HEK293 (cell line): Measurements from ENCODE around the gene RAB11FIP5.
A peak's percentile ranks its signal among the peaks of the same experiment; 100 is the strongest.

ENCODE experiments used
- FEZF1 ChIP-seq: fragments of 450-650 bp; formaldehyde crosslinking; IDR thresholded peaks from 2 replicates; pipeline ENCODE4 v1.5.1; 2016; ENCODE audit warnings: missing biosample characterization, missing genetic modification characterization
- HOXD13 ChIP-seq: sonication (generic); formaldehyde crosslinking; IDR thresholded peaks from 2 replicates; pipeline ENCODE4 v1.8.0; 2022; ENCODE audit warnings: missing genetic modification reagents, borderline replicate concordance
- KLF7 ChIP-seq: fragments of 450-650 bp; formaldehyde crosslinking; IDR thresholded peaks from 2 replicates; pipeline ENCODE4 v1.5.1; 2016; ENCODE audit warnings: missing biosample characterization, missing genetic modification characterization, borderline replicate concordance
- SP3 ChIP-seq: fragments of 450-650 bp; formaldehyde crosslinking; IDR thresholded peaks from 2 replicates; pipeline ENCODE4 v1.5.1; 2016; ENCODE audit warnings: missing biosample characterization, missing genetic modification characterization
- ZBTB17 ChIP-seq: fragments of 450-650 bp; formaldehyde crosslinking; IDR thresholded peaks from 2 replicates; pipeline ENCODE4 v1.5.1; 2016; ENCODE audit warnings: missing biosample characterization, missing genetic modification characterization
- ZBTB20 ChIP-seq: fragments of 450-650 bp; formaldehyde crosslinking; IDR thresholded peaks from 2 replicates; pipeline ENCODE4 v1.5.1; 2016; ENCODE audit warnings: missing biosample characterization, missing genetic modification characterization
- ZBTB21 ChIP-seq: fragments of 450-650 bp; formaldehyde crosslinking; IDR thresholded peaks from 2 replicates; pipeline ENCODE4 v1.5.1; 2017; ENCODE audit warnings: missing biosample characterization, missing genetic modification characterization
- ZNF146 ChIP-seq: fragments of 450-650 bp; formaldehyde crosslinking; IDR thresholded peaks from 2 replicates; pipeline ENCODE4 v1.5.1; 2016; ENCODE audit warnings: missing biosample characterization, missing genetic modification characterization
- ZNF155 ChIP-seq: fragments of 450-650 bp; formaldehyde crosslinking; IDR thresholded peaks from 2 replicates; pipeline ENCODE4 v1.5.1; 2016; ENCODE audit warnings: missing biosample characterization, missing genetic modification characterization
- ZNF16 ChIP-seq: fragments of 450-650 bp; formaldehyde crosslinking; IDR thresholded peaks from 2 replicates; pipeline ENCODE4 v1.5.1; 2016; ENCODE audit warnings: low read depth, missing biosample characterization, missing genetic modification characterization
- ZNF202 ChIP-seq: fragments of 450-650 bp; formaldehyde crosslinking; IDR thresholded peaks from 2 replicates; pipeline ENCODE4 v1.5.1; 2016; ENCODE audit warnings: missing biosample characterization, missing genetic modification characterization, borderline replicate concordance
- ZNF248 ChIP-seq: fragments of 450-650 bp; formaldehyde crosslinking; IDR thresholded peaks from 2 replicates; pipeline ENCODE4 v1.5.1; 2017; ENCODE audit warnings: missing biosample characterization, missing genetic modification characterization
- ZNF335 ChIP-seq: fragments of 450-650 bp; formaldehyde crosslinking; conservative IDR thresholded peaks from 2 replicates; pipeline ENCODE4 v1.5.1; 2016; ENCODE audit warnings: missing biosample characterization, missing genetic modification characterization
- ZNF366 ChIP-seq: fragments of 450-650 bp; formaldehyde crosslinking; conservative IDR thresholded peaks from 2 replicates; pipeline ENCODE4 v1.5.1; 2016; ENCODE audit warnings: missing biosample characterization, missing genetic modification characterization
- ZNF37A ChIP-seq: fragments of 450-650 bp; IDR thresholded peaks from 2 replicates; pipeline ENCODE4 v1.5.1; 2018; ENCODE audit warnings: missing biosample characterization, missing genetic modification characterization
- ZNF529 ChIP-seq: fragments of 450-650 bp; formaldehyde crosslinking; IDR thresholded peaks from 2 replicates; pipeline ENCODE4 v1.5.1; 2017; ENCODE audit warnings: missing genetic modification characterization, missing biosample characterization; ENCODE audit not compliant: insufficient replicate concordance
- ZNF544 ChIP-seq: fragments of 450-650 bp; formaldehyde crosslinking; IDR thresholded peaks from 2 replicates; pipeline ENCODE4 v1.5.0; 2017; ENCODE audit warnings: missing biosample characterization, missing genetic modification characterization
- ZNF561 ChIP-seq: fragments of 450-650 bp; IDR thresholded peaks from 2 replicates; pipeline ENCODE4 v1.5.1; 2018; ENCODE audit warnings: missing biosample characterization, missing genetic modification characterization, borderline replicate concordance
- ZNF623 ChIP-seq: fragments of 450-650 bp; formaldehyde crosslinking; IDR thresholded peaks from 2 replicates; pipeline ENCODE4 v1.5.1; 2016; ENCODE audit warnings: missing biosample characterization, missing genetic modification characterization
- ZNF626 ChIP-seq: fragments of 450-650 bp; sonication (Bioruptor Pico); formaldehyde crosslinking; IDR thresholded peaks from 2 replicates; pipeline ENCODE4 v1.5.1; 2018; ENCODE audit warnings: missing biosample characterization, missing genetic modification characterization, inconsistent platforms
- ZNF629 ChIP-seq: fragments of 450-650 bp; formaldehyde crosslinking; IDR thresholded peaks from 2 replicates; pipeline ENCODE4 v1.5.1; 2017; ENCODE audit warnings: missing biosample characterization, missing genetic modification characterization
- ZNF776 ChIP-seq: fragments of 450-650 bp; formaldehyde crosslinking; IDR thresholded peaks from 2 replicates; pipeline ENCODE4 v1.5.0; 2017; ENCODE audit warnings: missing biosample characterization, missing genetic modification characterization, borderline replicate concordance
- ZNF777 ChIP-seq: fragments of 450-650 bp; formaldehyde crosslinking; IDR thresholded peaks from 2 replicates; pipeline ENCODE4 v1.5.1; 2017; ENCODE audit warnings: missing biosample characterization, missing genetic modification characterization, borderline replicate concordance
- ZSCAN30 ChIP-seq: fragments of 450-650 bp; IDR thresholded peaks from 2 replicates; pipeline ENCODE4 v1.5.1; 2018; ENCODE audit warnings: missing biosample characterization, mild to moderate bottlenecking, missing genetic modification characterization, moderate library complexity
- TF ChIP-seq, protein P1 (sequence below): fragments of 450-650 bp; formaldehyde crosslinking; IDR thresholded peaks from 2 replicates; pipeline ENCODE4 v1.5.1; 2016; ENCODE audit warnings: missing biosample characterization, missing genetic modification characterization, low read depth
- TF ChIP-seq, protein P2 (sequence below): fragments of 450-650 bp; formaldehyde crosslinking; conservative IDR thresholded peaks from 2 replicates; pipeline ENCODE4 v1.5.1; 2016; ENCODE audit warnings: low read depth, missing biosample characterization, missing genetic modification characterization
- TF ChIP-seq, protein P3 (sequence below): fragments of 450-650 bp; formaldehyde crosslinking; IDR thresholded peaks from 2 replicates; pipeline ENCODE4 v1.5.1; 2016; ENCODE audit warnings: missing biosample characterization, missing genetic modification characterization, borderline replicate concordance
- TF ChIP-seq, protein P4 (sequence below): fragments of 450-650 bp; formaldehyde crosslinking; optimal IDR thresholded peaks from 2 replicates; pipeline ENCODE3; 2016; ENCODE audit warnings: missing biosample characterization, mild to moderate bottlenecking, missing genetic modification characterization
- TF ChIP-seq, protein P5 (sequence below): fragments of 450-650 bp; formaldehyde crosslinking; IDR thresholded peaks from 2 replicates; pipeline ENCODE4 v1.5.1; 2017; ENCODE audit warnings: missing biosample characterization, mild to moderate bottlenecking, missing genetic modification characterization, moderate library complexity

Gene RAB11FIP5

DNA sequence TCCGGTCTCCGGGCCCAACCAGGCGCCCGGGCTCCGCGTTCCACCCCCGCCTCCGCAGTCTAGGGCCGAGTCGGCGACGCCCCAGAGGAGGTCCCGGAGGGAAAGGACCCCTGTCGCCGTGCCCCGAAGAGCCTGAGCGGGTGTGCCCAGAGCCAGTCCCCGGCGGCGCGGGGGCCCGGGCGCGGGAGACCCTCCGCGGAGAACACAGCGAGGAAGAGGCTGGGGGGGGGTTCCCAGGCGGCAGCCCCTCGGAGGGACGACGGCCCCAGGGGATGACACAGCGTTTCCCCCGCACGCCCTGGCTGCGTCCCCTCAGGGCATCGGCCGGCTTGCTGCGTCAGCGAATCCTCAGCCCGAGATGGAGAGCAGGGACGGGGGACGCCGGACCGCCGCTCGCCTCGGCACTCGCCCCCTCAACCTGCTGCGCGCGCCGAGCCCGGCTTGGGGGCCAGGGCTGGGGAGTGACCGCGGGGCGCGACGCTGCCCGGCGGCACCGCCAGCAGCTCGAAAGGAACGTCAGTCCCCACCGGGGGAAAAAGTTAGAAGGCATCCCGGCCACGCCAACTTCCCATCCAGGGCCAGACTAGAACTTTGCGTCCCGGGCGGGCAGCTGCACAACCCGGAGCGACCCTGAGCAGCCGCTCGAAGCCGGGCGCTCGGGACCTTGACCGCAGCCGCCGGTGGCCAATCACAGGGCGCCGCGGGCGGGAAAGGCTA lies 41.9 kb downstream of the RAB11FIP5 start (continued):
- TF ChIP-seq ZBTB17 (tag by site-specific recombination) (peak; percentile 85), ZNF626 (tag by site-specific recombination) (no peak), ZNF776 (tag by site-specific recombination) (no peak), ZNF623 (tag by site-specific recombination) (no peak), ZNF335 (tag by site-specific recombination) (peak; percentile 54), ZNF37A (no peak), ZNF202 (no peak), SP3 (tag by site-specific recombination) (no peak), ZBTB21 (no peak), ZNF561 (peak; percentile 40; the same call in 1 of the 2 replicates), ZNF544 (tag by site-specific recombination) (no peak), FEZF1 (no peak), ZBTB20 (tag by site-specific recombination) (peak; percentile 91), ZSCAN30 (tag by site-specific recombination) (no peak), ZNF146 (tag by site-specific recombination) (no peak), ZNF529 (tag by site-specific recombination) (no peak), ZNF16 (tag by site-specific recombination) (no peak), ZNF629 (tag by site-specific recombination) (no peak), ZNF777 (tag by site-specific recombination) (no peak), HOXD13 (no peak), ZNF248 (tag by site-specific recombination) (no peak), KLF7 (tag by site-specific recombination) (no peak), ZNF155 (tag by site-specific recombination) (no peak), ZNF366 (tag by site-specific recombination) (no peak)
- TF ChIP-seq, protein P1, sequence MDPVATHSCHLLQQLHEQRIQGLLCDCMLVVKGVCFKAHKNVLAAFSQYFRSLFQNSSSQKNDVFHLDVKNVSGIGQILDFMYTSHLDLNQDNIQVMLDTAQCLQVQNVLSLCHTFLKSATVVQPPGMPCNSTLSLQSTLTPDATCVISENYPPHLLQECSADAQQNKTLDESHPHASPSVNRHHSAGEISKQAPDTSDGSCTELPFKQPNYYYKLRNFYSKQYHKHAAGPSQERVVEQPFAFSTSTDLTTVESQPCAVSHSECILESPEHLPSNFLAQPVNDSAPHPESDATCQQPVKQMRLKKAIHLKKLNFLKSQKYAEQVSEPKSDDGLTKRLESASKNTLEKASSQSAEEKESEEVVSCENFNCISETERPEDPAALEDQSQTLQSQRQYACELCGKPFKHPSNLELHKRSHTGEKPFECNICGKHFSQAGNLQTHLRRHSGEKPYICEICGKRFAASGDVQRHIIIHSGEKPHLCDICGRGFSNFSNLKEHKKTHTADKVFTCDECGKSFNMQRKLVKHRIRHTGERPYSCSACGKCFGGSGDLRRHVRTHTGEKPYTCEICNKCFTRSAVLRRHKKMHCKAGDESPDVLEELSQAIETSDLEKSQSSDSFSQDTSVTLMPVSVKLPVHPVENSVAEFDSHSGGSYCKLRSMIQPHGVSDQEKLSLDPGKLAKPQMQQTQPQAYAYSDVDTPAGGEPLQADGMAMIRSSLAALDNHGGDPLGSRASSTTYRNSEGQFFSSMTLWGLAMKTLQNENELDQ (tag by site-specific recombination): no peak
- TF ChIP-seq, protein P2, sequence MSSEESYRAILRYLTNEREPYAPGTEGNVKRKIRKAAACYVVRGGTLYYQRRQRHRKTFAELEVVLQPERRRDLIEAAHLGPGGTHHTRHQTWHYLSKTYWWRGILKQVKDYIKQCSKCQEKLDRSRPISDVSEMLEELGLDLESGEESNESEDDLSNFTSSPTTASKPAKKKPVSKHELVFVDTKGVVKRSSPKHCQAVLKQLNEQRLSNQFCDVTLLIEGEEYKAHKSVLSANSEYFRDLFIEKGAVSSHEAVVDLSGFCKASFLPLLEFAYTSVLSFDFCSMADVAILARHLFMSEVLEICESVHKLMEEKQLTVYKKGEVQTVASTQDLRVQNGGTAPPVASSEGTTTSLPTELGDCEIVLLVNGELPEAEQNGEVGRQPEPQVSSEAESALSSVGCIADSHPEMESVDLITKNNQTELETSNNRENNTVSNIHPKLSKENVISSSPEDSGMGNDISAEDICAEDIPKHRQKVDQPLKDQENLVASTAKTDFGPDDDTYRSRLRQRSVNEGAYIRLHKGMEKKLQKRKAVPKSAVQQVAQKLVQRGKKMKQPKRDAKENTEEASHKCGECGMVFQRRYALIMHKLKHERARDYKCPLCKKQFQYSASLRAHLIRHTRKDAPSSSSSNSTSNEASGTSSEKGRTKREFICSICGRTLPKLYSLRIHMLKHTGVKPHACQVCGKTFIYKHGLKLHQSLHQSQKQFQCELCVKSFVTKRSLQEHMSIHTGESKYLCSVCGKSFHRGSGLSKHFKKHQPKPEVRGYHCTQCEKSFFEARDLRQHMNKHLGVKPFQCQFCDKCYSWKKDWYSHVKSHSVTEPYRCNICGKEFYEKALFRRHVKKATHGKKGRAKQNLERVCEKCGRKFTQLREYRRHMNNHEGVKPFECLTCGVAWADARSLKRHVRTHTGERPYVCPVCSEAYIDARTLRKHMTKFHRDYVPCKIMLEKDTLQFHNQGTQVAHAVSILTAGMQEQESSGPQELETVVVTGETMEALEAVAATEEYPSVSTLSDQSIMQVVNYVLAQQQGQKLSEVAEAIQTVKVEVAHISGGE (tag by site-specific recombination): no peak
- TF ChIP-seq, protein P3, sequence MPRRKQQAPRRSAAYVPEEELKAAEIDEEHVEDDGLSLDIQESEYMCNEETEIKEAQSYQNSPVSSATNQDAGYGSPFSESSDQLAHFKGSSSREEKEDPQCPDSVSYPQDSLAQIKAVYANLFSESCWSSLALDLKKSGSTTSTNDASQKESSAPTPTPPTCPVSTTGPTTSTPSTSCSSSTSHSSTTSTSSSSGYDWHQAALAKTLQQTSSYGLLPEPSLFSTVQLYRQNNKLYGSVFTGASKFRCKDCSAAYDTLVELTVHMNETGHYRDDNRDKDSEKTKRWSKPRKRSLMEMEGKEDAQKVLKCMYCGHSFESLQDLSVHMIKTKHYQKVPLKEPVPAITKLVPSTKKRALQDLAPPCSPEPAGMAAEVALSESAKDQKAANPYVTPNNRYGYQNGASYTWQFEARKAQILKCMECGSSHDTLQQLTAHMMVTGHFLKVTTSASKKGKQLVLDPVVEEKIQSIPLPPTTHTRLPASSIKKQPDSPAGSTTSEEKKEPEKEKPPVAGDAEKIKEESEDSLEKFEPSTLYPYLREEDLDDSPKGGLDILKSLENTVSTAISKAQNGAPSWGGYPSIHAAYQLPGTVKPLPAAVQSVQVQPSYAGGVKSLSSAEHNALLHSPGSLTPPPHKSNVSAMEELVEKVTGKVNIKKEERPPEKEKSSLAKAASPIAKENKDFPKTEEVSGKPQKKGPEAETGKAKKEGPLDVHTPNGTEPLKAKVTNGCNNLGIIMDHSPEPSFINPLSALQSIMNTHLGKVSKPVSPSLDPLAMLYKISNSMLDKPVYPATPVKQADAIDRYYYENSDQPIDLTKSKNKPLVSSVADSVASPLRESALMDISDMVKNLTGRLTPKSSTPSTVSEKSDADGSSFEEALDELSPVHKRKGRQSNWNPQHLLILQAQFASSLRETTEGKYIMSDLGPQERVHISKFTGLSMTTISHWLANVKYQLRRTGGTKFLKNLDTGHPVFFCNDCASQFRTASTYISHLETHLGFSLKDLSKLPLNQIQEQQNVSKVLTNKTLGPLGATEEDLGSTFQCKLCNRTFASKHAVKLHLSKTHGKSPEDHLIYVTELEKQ (tag by site-specific recombination): no peak
- TF ChIP-seq, protein P4, sequence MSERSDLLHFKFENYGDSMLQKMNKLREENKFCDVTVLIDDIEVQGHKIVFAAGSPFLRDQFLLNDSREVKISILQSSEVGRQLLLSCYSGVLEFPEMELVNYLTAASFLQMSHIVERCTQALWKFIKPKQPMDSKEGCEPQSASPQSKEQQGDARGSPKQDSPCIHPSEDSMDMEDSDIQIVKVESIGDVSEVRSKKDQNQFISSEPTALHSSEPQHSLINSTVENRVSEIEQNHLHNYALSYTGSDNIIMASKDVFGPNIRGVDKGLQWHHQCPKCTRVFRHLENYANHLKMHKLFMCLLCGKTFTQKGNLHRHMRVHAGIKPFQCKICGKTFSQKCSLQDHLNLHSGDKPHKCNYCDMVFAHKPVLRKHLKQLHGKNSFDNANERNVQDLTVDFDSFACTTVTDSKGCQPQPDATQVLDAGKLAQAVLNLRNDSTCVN (tag by site-specific recombination): peak; percentile 83
- TF ChIP-seq, protein P5, sequence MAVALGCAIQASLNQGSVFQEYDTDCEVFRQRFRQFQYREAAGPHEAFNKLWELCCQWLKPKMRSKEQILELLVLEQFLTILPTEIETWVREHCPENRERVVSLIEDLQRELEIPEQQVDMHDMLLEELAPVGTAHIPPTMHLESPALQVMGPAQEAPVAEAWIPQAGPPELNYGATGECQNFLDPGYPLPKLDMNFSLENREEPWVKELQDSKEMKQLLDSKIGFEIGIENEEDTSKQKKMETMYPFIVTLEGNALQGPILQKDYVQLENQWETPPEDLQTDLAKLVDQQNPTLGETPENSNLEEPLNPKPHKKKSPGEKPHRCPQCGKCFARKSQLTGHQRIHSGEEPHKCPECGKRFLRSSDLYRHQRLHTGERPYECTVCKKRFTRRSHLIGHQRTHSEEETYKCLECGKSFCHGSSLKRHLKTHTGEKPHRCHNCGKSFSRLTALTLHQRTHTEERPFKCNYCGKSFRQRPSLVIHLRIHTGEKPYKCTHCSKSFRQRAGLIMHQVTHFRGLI (tag by site-specific recombination): 0 out of 2 replicates have a peak, but pooled peaks have one; percentile 18
